GDM1 (cell line): Measurements from ENCODE around the gene TPRG1L.

Experiments used
- DNase-seq: peaks from one replicate; lab custom pipeline; 2025; lab: John Stamatoyannopoulos, UW

The TPRG1L gene

DNA sequence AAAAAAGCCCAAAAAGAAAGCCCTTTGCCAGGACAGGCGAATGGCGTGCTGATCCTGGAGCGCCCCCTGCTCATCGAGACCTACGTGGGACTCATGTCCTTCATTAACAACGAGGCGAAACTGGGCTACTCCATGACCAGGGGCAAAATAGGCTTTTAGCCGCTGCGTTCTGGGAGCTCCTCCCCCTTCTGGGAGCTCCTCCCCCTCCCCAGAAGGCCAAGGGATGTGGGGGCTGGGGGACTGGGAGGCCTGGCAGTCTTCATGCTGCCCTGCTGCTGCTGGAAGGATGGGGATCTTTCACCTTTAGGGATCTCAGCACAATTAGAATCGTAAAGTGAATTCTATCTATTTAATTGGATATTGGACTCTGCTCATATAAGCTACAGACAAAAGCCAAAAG lies 3.6 kb downstream of the TPRG1L start:
- DNase-seq: no peak

DNA sequence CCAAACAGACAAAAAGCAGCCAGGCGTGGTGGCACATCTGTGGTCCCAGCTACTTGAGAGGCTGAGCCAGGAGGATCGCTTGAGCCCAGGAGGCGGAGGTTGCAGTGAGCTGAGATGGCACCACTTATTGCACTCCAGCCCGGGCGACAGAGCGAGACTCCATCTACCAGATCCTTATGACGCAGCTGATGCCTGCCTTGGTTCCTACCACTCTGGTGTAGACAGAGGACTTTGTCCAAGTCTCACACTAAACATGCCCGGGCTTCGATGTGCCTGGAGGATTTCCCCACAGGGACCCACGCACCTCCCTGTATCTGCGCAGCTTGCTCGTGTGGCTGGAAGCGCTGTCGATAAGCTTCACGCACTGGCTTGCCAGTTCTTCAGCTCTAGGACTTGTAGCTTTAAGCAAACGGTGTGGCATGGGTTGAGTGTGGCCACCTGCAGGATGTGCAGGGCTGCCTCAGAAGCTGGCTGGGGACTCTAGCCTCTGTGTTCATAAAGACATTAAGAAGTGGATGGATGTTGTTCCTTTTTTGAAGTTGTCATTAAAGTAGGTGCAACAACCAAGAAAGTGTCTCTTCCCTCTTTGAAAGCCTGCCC lies 4.8 kb downstream of the TPRG1L start:
- no peak for DNase-seq

DNA sequence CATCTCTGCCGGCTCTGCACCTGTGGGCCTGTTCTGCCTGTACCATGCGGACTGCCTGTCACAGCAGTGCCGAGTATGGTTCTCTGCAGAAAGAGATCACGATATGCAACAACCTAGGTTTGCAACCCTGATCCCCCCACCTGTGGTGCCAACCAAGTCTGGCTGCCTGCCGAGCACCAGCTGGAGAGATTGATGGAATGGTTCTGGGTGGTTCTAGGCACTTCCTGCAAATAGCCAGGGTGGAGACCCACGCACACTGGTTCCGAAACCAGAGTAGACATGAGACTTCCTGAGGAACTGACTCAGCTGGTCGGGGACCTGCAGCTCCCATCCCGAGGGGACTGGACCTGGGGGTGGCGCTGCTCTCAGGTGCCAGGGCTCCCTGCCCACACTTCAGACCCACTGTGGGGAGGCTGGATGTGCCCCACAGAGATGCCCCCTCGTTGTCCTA lies 5.4 kb downstream of the TPRG1L start:
- DNase-seq: no peak

GRCh38 chr1:3630914-3631313 lies 6.1 kb downstream of the TPRG1L start:
- no peak for DNase-seq

- no peak for DNase-seq
Observed at GRCh38 chr1:3631320-3632260, 6.8 kb downstream of the TPRG1L start.

DNA sequence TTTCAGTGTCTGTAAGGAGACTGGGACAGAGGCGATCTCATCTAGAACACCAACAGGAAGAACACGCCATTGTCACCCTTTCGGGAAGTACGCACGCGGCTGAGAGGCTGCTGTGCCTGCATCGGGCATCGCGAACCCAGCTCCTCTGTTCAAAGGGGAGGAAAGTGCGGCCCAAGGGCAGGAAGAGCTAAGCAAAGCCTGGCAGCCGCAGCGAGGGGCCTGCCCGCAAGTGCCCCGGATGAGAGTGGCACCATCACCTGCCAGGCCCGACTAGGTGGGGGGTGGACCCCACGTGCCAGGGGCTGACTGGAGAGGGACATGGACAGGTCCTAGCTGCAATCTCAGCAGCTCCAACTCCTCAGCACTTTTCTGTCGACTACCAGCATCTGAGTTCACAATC lies 7.5 kb downstream of the TPRG1L start:
- no peak for DNase-seq

GRCh38 chr1:3632716-3633343 lies 8.0 kb downstream of the TPRG1L start:
- DNase-seq: no peak

GRCh38 chr1:3633344-3634058 lies 8.7 kb downstream of the TPRG1L start:
- DNase-seq: no peak

GRCh38 chr1:3634059-3634800 lies 9.4 kb downstream of the TPRG1L start:
- no peak for DNase-seq

DNA sequence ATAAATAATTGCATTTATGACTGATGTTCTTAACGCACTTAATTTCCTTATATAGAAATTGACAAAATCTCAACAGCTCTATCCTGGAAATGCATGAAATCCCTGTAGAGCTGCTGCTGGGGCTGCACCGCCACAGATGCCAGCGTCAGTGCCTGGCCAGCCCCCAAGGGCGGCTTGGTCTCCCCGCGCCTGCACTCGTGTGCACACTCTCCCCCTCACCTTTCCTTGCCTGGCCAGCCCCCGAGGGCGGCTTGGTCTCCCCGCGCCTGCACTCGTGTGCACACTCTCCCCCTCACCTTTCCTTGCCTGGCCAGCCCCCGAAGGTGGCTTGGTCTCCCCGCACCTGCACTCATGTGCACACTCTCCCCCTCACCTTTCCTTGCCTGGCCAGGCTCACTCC lies 11.3 kb downstream of the TPRG1L start:
- DNase-seq: no peak

- no peak for DNase-seq
Observed at GRCh38 chr1:3636531-3636930, 11.7 kb downstream of the TPRG1L start.

GRCh38 chr1:3638027-3638426 lies 13.2 kb downstream of the TPRG1L start:
- no peak for DNase-seq

GRCh38 chr1:3638676-3639075 lies 13.9 kb downstream of the TPRG1L start:
- DNase-seq: no peak

DNA sequence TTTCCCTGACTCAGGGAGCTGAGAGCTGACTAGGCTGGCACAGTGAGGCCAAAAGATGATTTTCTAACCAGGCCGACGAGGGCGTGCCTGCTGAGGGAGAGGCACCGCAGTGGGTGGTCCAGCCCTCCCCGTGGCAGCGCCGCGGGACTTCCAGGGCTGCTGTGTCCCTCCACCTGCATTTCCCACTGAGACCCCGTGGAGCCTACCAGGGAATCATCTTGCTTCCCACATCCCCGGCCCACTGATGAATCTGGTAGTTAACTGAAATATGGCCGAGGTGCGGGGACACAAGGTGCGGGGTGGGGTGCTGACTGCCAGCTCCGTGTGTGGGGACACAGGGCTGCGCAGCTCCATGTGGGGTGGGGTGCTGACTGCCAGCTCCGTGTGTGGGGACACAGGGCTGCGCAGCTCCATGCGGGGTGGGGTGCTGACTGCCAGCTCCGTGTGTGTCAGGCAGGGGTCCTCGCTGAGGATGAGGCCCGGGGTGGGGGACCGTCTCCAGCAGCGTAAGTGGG lies 14.6 kb downstream of the TPRG1L start:
- DNase-seq: no peak

DNA sequence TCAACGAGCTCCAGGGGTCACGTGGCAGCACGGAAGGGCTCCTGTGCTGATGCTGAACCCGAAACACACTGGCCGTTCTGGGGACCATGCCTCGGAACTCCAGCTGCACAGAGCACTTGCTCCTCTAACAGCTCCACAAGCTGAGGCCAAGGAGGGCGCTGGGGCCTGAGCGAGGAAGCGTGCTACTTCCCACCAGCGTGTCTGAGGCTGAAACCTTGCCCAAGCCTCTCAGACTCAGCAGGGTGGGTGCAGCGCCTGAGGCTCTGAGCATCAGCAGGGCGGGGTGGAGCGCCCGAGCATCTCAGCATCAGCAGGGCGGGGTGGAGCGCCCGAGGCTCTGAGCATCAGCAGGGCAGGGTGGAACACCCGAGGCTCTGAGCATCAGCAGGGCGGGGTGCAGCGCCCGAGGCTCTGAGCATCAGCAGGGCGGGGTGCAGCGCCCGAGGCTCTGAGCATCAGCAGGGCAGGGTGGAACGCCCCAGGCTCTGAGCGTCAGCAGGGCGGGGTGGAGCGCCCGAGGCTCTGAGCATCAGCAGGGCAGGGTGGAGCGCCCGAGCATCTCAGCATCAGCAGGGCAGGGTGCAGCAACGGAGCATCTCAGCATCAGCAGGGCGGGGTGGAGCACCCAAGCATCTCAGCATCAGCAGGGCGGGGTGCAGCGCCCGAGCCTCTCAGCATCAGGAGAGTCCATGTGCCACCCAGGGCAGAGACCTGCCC lies 15.5 kb downstream of the TPRG1L start:
- DNase-seq: no peak

GRCh38 chr1:3641046-3641760 lies 16.4 kb downstream of the TPRG1L start:
- DNase-seq: no peak

GRCh38 chr1:3641816-3642215 lies 17.0 kb downstream of the TPRG1L start:
- DNase-seq: no peak

- DNase-seq: no peak
Observed at GRCh38 chr1:3642919-3643675, 18.3 kb downstream of the TPRG1L start.

- no peak for DNase-seq
Observed at GRCh38 chr1:3644273-3644672, 19.5 kb downstream of the TPRG1L start.
